HepG2 (cell line): ENCODE measurements around the gene CKAP2L. TPM values are rescaled to one million over a fixed set of nuclear protein-coding genes. Genes with fewer than 3 reads are reported as not detected.

Source experiments
- ARID3A ChIP-seq: IDR thresholded peaks from 2 replicates; pipeline ENCODE4 v1.6.1; 2012; ENCODE audit warnings: low read depth, low read length, improper control_type of control experiment
- CBX5 ChIP-seq: sonication (generic); formaldehyde crosslinking; IDR thresholded peaks from 2 replicates; pipeline ENCODE4 v1.4.0; 2020; ENCODE audit warnings: missing genetic modification reagents, borderline replicate concordance
- ELF1 ChIP-seq: sonication (generic); formaldehyde crosslinking; IDR thresholded peaks from 2 replicates; pipeline ENCODE4 v1.4.0; 2020; ENCODE audit warnings: missing genetic modification reagents
- ESRRA ChIP-seq: sonication (generic); formaldehyde crosslinking; IDR thresholded peaks from 2 replicates; pipeline ENCODE4 v1.5.1; 2020; ENCODE audit warnings: mild to moderate bottlenecking, low read depth, missing genetic modification reagents
- GTF3A ChIP-seq: sonication (generic); formaldehyde crosslinking; conservative IDR thresholded peaks from 2 replicates; pipeline ENCODE4 v1.4.0; 2020; ENCODE audit warnings: mild to moderate bottlenecking, missing genetic modification reagents
- HOXD1 ChIP-seq: sonication (generic); formaldehyde crosslinking; IDR thresholded peaks from 2 replicates; pipeline ENCODE4 v1.5.0; 2020; ENCODE audit warnings: missing genetic modification reagents
- KLF13 ChIP-seq: sonication (generic); formaldehyde crosslinking; IDR thresholded peaks from 2 replicates; pipeline ENCODE4 v1.4.0; 2020; ENCODE audit warnings: mild to moderate bottlenecking, missing genetic modification reagents
- MAFG ChIP-seq: sonication (generic); formaldehyde crosslinking; IDR thresholded peaks from 2 replicates; pipeline ENCODE4 v1.5.1; 2020; ENCODE audit warnings: mild to moderate bottlenecking, missing genetic modification reagents
- MNT ChIP-seq: fragments of 450-650 bp; IDR thresholded peaks from 2 replicates; pipeline ENCODE4 v1.6.1; 2016
- MXD3 ChIP-seq: IDR thresholded peaks from 2 replicates; pipeline ENCODE4 v1.6.1; 2016; ENCODE audit warnings: mild to moderate bottlenecking, missing biosample characterization, missing genetic modification reagents
- NFRKB ChIP-seq: fragments of 450-650 bp; IDR thresholded peaks from 2 replicates; pipeline ENCODE4 v1.6.1; 2017
- PAF1 ChIP-seq: IDR thresholded peaks from 2 replicates; pipeline ENCODE4 v1.6.1; 2016; ENCODE audit warnings: missing genetic modification reagents, missing compliant biosample characterization
- TEAD3 ChIP-seq: optimal IDR thresholded peaks from 2 replicates; pipeline ENCODE3; 2016; ENCODE audit warnings: borderline replicate concordance
- TFDP1 ChIP-seq: IDR thresholded peaks from 2 replicates; pipeline ENCODE4 v1.6.1; 2016; ENCODE audit warnings: missing compliant biosample characterization, missing genetic modification reagents, borderline replicate concordance
- ZBTB43 ChIP-seq: sonication (generic); formaldehyde crosslinking; conservative IDR thresholded peaks from 2 replicates; pipeline ENCODE4 v1.4.0; 2020; ENCODE audit warnings: missing genetic modification reagents
- ZBTB7B ChIP-seq: sonication (generic); formaldehyde crosslinking; IDR thresholded peaks from 2 replicates; pipeline ENCODE4 v1.4.0; 2020; ENCODE audit warnings: missing genetic modification reagents
- ZEB1 ChIP-seq: IDR thresholded peaks from 2 replicates; pipeline ENCODE4 v1.6.1; 2012; ENCODE audit warnings: mild to moderate bottlenecking, low read depth, inconsistent platforms; ENCODE audit not compliant: insufficient replicate concordance
- ZNF12 ChIP-seq: sonication (generic); formaldehyde crosslinking; IDR thresholded peaks from 2 replicates; pipeline ENCODE4 v1.5.0; 2020; ENCODE audit warnings: missing genetic modification reagents
- ZNF260 ChIP-seq: sonication (generic); formaldehyde crosslinking; IDR thresholded peaks from 2 replicates; pipeline ENCODE4 v1.4.0; 2020; ENCODE audit warnings: missing genetic modification reagents, low read depth, mild to moderate bottlenecking, borderline replicate concordance
- ZNF335 ChIP-seq: sonication (generic); formaldehyde crosslinking; IDR thresholded peaks from 2 replicates; pipeline ENCODE4 v1.4.0; 2020; ENCODE audit warnings: missing genetic modification reagents
- ZNF431 ChIP-seq: sonication (generic); formaldehyde crosslinking; IDR thresholded peaks from 2 replicates; pipeline ENCODE4 v1.9.0; 2022; ENCODE audit warnings: missing genetic modification reagents, low read depth, mild to moderate bottlenecking, borderline replicate concordance
- ZNF891 ChIP-seq: sonication (generic); formaldehyde crosslinking; IDR thresholded peaks from 2 replicates; pipeline ENCODE4 v1.5.0; 2020; ENCODE audit warnings: mild to moderate bottlenecking, missing genetic modification reagents
- ZZZ3 ChIP-seq: sonication (generic); formaldehyde crosslinking; IDR thresholded peaks from 2 replicates; pipeline ENCODE4 v1.4.0; 2020; ENCODE audit warnings: missing genetic modification reagents, mild to moderate bottlenecking, borderline replicate concordance
- polyA plus RNA-seq, 8 experiments: library from polyadenylated mRNA; depleted of rRNA in 3 of 8; stranded (reverse) in 7 of 8; unstranded in 1 of 8; fragments of >200 nt; fragmentation: Illumina TruSeq in 4 of 8; extraction: Trizol in 4 of 8; gene quantifications; 2 replicates each; pipeline versions ENCODE4 v1.2.1 to v1.2.3, GENCODE V29; 2011 to 2016; ENCODE audit warnings: low read depth in 4 of 8, missing spikeins in 1 of 8, mixed read lengths in 1 of 8; ENCODE audit not compliant: insufficient read depth in 1 of 8
- total RNA-seq, 5 experiments: library from RNA; depleted of rRNA; stranded (reverse); fragments of >200 nt; fragmentation: Illumina TruSeq; extraction: Trizol; gene quantifications; 2 replicates each; pipeline ENCODE4 v1.2.3, GENCODE V29; 2016; ENCODE audit warnings: low read depth in 1 of 5

The CKAP2L gene
- total and polyA plus RNA-seq, 2 of the 13 experiments (the other 11 are each of a cell fraction or from before 2014, with no cell fraction given): 7.1 to 9.5 TPM

- TF ChIP-seq ZBTB43 (CRISPR knock-in tag): no peak
- TF ChIP-seq CBX5: peak; percentile 84; the same call in 1 of the 2 replicates
- peak; percentile 76; the same call in 1 of the 2 replicates for TF ChIP-seq ZNF12 (CRISPR knock-in tag)
- peak; percentile 48; the same call in 1 of the 2 replicates for TF ChIP-seq ELF1 (CRISPR knock-in tag)
- TF ChIP-seq ZZZ3 (CRISPR knock-in tag): no peak
- no peak for TF ChIP-seq ZNF431 (CRISPR knock-in tag)
- no peak for TF ChIP-seq MAFG (CRISPR knock-in tag)
- no peak for TF ChIP-seq NFRKB
- 0 out of 2 replicates have a peak, but pooled peaks have one; percentile 68 for TF ChIP-seq GTF3A (CRISPR knock-in tag)
- TF ChIP-seq ZNF260: 0 out of 2 replicates have a peak, but pooled peaks have one; percentile 6
- no peak for TF ChIP-seq PAF1
- no peak for TF ChIP-seq ZEB1
- peak; percentile 76 for TF ChIP-seq TFDP1
- TF ChIP-seq TEAD3 (CRISPR knock-in tag): peak; percentile 90
- TF ChIP-seq MNT: no peak
- peak; percentile 76; the same call in 1 of the 2 replicates for TF ChIP-seq ZNF335
- TF ChIP-seq ZBTB7B (CRISPR knock-in tag): peak; percentile 57; the same call in 1 of the 2 replicates
- peak; percentile 76; the same call in 1 of the 2 replicates for TF ChIP-seq ESRRA (CRISPR knock-in tag)
- 0 out of 2 replicates have a peak, but pooled peaks have one; percentile 30 for TF ChIP-seq ARID3A
- TF ChIP-seq HOXD1: no peak
- TF ChIP-seq MXD3 (CRISPR knock-in tag): peak; percentile 47
- TF ChIP-seq ZNF891 (CRISPR knock-in tag): peak; percentile 86; the same call in 1 of the 2 replicates
- TF ChIP-seq KLF13: no peak
These were observed 37.8 kb downstream of the CKAP2L start (continued) for GRCh38 chr2:112726487-112727190.
